GM12891 (cell line): ENCODE data around the gene INTS7.
A peak's percentile ranks its signal among the peaks of the same experiment; 100 is the strongest.
"Not testable (repeated sequence)": the region's sequence is repeated elsewhere in the genome, so short reads cannot be mapped to it uniquely, and the experiment has no call there.

Source experiments
- DNase-seq: peaks from one replicate; pipeline ENCODE4 v3.0.0; 2011; ENCODE audit warnings: low spot score; ENCODE audit not compliant: insufficient read length
- FAIRE-seq: peaks from 2 replicates; lab custom pipeline; 2011; peaks lifted over from hg19 to GRCh38; lab: Jason Lieb, UNC
- PAX5 ChIP-seq: IDR thresholded peaks from 2 replicates; pipeline ENCODE4 v1.6.1; 2011; ENCODE audit warnings: low read length, moderate library complexity, mild to moderate bottlenecking; ENCODE audit not compliant: insufficient read depth, severe bottlenecking
- POLR2A ChIP-seq: IDR thresholded peaks from 2 replicates; pipeline ENCODE4 v1.6.1; 2011; ENCODE audit warnings: low read depth, low read length, control low read depth
- POLR2AphosphoS5 ChIP-seq: IDR thresholded peaks from 2 replicates; pipeline ENCODE4 v1.6.1; 2011; ENCODE audit warnings: low read depth, low read length, control low read depth
- POU2F2 ChIP-seq: IDR thresholded peaks from 2 replicates; pipeline ENCODE4 v1.6.1; 2011; ENCODE audit warnings: low read depth, mild to moderate bottlenecking, control low read depth, low read length, moderate library complexity
- SPI1 ChIP-seq: IDR thresholded peaks from 2 replicates; pipeline ENCODE4 v1.6.1; 2011; ENCODE audit warnings: low read depth, low read length, control low read depth
- TAF1 ChIP-seq: IDR thresholded peaks from 2 replicates; pipeline ENCODE4 v1.6.1; 2011; ENCODE audit warnings: low read depth, low read length, control low read depth

The INTS7 gene

DNA sequence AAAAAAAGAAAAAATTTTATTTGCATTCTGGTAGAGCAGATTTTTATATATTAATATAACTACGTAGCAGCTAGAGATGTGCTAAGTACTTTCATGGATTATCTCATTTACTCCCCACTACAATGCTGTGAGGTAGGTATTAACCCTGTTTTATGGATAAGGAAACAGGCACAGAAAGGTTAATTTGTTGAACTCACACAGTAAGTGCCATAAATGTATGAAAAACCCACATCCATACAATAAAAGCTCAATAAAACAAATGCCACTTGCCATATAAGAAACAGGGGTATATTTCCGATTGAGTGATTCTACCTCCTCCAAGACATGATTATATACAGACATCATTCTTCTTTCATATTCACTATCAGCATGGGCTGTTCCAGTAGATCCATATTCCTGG, 83.1 kb downstream of the INTS7 start:
- TF ChIP-seq PAX5 (no peak), POU2F2 (no peak), POLR2AphosphoS5 (no peak), TAF1 (no peak), SPI1 (no peak), POLR2A (no peak)
- no peak for FAIRE-seq
- DNase-seq, result no peak

DNA sequence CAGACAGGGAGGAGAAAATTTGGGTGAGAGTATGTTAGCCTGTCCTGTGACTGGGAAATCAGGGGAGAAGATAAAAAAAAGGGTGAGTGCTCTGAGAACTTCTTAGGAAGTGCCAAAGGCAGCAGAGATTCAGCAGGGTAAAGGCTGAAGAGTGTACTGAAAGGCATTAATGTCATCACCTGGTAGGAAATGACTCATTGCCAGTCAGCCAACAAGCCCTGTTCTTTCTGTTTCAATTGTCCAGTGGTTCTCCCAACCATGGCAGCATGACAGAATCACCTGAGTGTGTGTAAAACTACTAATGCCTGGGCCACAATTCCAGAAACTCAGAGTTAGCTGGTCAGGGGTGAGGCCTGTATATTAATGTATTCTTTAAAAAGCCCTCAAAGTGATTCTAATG, 83.5 kb downstream of the INTS7 start:
- 0 out of 2 replicates have a peak, but pooled peaks have one; percentile 31 for TF ChIP-seq POU2F2
- no peak for TF ChIP-seq POLR2A
- TF ChIP-seq PAX5, result peak; percentile 34
- no peak for TF ChIP-seq SPI1
- no peak for TF ChIP-seq TAF1
- TF ChIP-seq POLR2AphosphoS5, result no peak
- FAIRE-seq (peak; percentile 84), DNase-seq (no peak)

DNA sequence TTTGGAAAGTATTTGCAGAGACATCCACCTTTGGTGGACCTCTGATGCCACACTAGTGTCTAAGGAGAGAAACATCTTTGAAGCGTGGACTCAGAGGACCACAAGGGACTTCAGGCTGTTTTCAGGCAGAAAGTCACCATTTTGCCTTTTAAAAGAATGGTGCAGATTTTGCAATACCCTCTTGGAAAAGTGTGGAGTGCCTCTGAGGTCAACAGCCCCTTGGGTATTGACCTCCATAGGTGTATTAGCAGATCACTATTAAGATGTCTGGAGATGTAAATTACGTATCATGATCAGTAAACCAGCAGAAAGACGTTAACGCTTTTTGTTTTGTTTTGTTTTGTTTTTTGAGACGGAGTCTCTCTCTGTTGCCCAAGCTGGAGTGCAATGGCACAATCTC, 87.0 kb downstream of the INTS7 start:
- TF ChIP-seq TAF1 (no peak), POLR2AphosphoS5 (no peak), SPI1 (no peak), POLR2A (no peak), PAX5 (no peak), POU2F2 (no peak)
- FAIRE-seq (no peak), DNase-seq (no peak)

DNA sequence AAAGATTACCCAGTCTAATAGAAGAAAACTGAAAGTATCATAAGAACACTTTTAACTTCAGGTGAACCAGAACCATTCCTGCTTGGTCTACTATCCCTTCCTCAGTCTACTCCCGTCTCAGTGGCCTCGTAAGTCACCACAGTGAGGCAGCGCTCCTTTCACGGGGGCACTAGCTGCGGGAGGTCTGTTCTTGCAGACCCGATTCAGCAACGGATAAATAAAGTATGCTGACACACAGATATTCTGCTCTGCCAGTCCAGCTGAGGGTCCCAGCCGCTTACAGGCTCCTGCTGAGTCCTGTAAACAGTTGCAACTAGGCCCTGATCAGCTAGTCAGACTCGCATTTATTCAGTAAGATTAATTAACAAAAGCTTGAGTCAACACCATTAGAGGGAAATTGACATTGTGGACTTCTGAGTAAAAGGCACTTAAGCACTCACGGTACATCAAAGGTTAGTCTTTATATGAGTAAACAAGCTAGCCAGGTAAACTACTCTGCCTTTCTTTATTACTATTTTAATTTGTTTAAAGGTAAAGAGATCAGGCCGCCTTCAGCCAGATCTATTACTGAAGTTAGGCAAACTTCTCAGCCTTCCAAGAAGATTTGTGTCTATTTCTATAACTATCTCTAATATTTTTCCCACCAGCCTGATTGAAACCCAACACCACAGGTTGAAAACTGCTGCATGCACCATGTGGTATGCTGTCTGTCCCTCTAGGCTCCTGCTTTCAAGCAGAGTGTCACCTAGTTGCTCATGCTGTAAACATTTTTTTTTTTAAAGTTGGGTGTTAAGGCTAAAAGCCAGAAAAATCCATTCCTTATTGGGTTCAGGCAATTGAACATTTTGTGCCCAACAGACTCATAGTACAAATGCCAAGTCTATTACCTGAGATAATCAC, 87.7 kb downstream of the INTS7 start:
- FAIRE-seq, result no peak
- no peak for DNase-seq
- TF ChIP-seq POU2F2 (no peak), POLR2A (no peak), TAF1 (no peak), POLR2AphosphoS5 (no peak), SPI1 (no peak), PAX5 (no peak)

DNA sequence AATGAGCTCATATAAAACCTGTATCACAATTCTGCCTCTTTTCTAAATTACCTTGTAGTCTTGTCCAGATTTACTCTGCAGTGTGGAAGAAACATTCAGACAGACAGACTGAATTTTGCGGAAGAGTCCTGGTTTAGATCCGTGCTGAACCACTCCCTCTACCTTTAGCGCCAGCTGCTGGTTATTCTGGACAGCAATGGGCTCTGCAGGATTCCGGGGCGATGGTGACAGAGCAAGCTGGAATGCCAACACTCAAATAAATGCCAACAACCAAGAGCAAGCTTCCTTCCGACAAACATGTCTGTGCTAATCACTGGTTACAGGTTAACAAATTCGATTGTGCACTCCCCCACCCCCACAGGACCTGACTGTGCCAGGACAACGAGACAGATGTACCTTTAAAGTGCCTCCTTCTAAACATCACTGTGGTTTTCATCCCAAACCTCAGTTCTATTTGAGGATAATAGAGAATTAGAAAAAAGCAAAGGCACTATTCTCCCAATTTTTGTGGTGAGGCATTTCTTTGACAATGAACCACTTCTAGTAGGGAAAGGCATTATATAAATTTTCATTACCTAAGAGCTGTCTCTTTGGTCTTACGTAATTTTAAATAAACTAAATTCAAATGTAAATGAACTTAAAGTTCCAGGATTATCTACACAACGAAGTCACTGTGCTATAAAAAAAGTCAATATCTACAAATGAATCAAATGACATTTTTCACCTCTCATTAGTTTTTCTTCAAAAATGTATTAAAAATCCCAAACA, 90.4 kb downstream of the INTS7 start:
- DNase-seq, result no peak
- no peak for FAIRE-seq
- no peak for TF ChIP-seq POLR2AphosphoS5
- no peak for TF ChIP-seq POU2F2
- TF ChIP-seq POLR2A, result no peak
- TF ChIP-seq SPI1, result no peak
- no peak for TF ChIP-seq TAF1
- TF ChIP-seq PAX5, result no peak

DNA sequence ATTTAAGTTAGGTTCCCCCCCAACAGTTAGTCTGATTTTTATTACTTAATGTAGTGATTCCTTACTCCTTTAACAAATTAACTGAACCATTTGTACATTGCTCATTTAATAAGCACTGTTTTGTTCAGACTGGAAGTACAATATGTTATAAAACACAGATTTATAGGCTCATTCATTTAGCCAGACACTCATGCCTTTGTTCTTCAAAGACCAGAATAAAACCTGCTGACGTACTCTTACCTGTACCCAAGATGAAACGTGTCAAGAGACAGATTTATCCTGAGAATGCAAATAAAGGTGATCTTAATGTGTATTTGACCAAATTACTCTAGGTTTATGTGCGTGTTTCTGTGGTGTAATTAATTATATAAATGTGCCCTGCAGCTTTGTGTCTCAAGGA, 92.8 kb downstream of the INTS7 start:
- DNase-seq (no peak), FAIRE-seq (no peak)
- TF ChIP-seq SPI1 (no peak), TAF1 (no peak), POLR2AphosphoS5 (no peak), PAX5 (no peak), POU2F2 (no peak), POLR2A (no peak)

DNA sequence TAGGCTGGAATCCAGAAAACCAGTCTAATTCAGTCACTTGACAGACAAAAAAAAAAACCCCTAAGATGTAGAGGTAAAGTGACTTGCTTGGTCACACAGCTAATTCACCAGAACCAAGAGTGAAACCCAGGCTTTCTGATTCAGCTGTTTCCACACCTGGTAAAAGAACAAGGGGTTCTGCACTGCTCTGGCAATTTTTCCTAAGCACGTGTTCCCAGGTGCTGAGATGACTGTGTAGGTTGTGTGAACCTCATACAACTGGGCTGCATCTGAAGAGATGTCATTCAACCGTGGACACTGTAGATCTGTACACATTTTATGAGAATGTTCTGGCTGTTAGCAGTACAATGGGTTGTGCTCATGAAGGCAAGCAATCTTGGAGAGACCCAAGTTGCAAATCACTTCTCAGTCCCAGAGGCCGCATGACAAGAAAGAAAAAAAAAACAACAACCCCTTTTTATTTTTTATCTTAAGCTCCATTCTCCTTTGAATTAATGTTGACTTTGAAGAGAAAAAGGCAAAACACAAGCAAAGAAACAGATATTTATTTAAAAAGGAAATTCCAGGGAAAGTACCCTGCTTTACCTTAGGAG, 95.4 kb downstream of the INTS7 start:
- TF ChIP-seq PAX5 (peak; percentile 78), POU2F2 (peak; percentile 84), POLR2A (no peak), SPI1 (no peak), TAF1 (no peak), POLR2AphosphoS5 (peak; percentile 65)
- FAIRE-seq, result peak; percentile 99
- DNase-seq, result no peak

DNA sequence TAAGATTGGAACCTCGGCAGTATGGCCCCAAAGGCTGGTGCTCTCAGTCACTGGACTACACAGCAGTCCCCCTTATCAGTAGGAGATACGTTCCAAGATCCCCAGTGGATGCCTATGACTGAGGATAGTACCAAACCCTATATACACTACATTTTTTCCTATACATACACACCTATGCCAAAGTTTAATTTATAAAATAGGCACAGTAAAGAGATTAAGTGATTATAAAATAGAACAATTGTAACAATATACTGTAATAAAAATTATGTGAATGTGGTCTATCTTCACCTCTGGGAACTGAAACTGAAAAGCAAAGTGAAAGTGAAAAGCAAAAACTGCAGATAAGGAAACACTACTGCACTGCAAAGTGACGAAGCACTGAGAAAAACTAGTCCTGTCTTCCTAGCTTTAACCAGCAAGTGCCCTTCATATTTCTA, 96.8 kb downstream of the INTS7 start:
- no peak for TF ChIP-seq POLR2AphosphoS5
- TF ChIP-seq POLR2A, result no peak
- no peak for TF ChIP-seq POU2F2
- TF ChIP-seq SPI1, result no peak
- no peak for TF ChIP-seq TAF1
- TF ChIP-seq PAX5, result no peak
- FAIRE-seq, result peak; percentile 81
- DNase-seq, result no peak

DNA sequence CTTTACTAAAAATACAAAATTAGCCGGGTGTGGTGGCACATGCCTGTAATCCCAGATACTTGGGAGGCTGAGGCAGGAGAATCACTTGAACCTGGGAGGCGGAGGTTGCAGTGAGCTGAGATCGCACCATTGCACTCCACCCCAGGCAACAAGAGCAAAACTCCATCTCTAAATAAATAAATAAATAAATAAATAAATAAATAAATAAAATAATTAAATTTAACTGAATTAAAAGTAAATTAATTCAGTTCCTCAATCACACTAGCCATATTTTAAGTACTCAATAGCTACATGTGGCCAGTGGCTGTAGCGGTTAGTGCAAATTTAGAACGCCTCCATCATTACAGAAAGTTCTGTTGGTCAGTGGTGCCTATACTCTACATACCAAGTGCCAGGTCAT, 97.9 kb downstream of the INTS7 start:
- not testable (repeated sequence) for FAIRE-seq, DNase-seq
